Thoracic aorta (tissue), 2 donors: ENCODE results near the gene CTCFL. TPM values are rescaled to one million over a fixed set of nuclear protein-coding genes. Genes with fewer than 3 reads are reported as not detected.

Source experiments
- ATAC-seq: fragments of 150-250 bp; one replicate; pipeline ENCODE4 v1.8.0; 2017; ENCODE audit warnings: low read depth; ENCODE audit not compliant: insufficient number of reproducible peaks, low FRiP score
- DNase-seq: peaks from one replicate; pipeline ENCODE4 v3.0.0-alpha.2; 2020; ENCODE audit warnings: low spot score
- H3K27ac ChIP-seq, 2 donors: fragments of 200-600 bp; sonication (generic); 1 replicate in 1 of 2; 2 replicates in 1 of 2; pipeline ENCODE4 v1.5.1; 2016; ENCODE audit warnings: mild to moderate bottlenecking in 2 of 2, moderate library complexity in 2 of 2
- H3K27me3 ChIP-seq: fragments of 200-600 bp; sonication (generic); replicated peaks from 2 replicates; pipeline ENCODE4 v1.6.0; 2016; ENCODE audit warnings: mild to moderate bottlenecking; ENCODE audit not compliant: insufficient read depth
- H3K36me3 ChIP-seq: fragments of 200-600 bp; sonication (generic); one replicate; pipeline ENCODE4 v1.5.1; 2016
- H3K4me1 ChIP-seq, 2 donors: fragments of 200-600 bp; sonication (generic); 1 replicate in 1 of 2; 2 replicates in 1 of 2; pipeline versions ENCODE4 v1.5.1 to v1.6.0; 2016; ENCODE audit warnings: low read depth in 2 of 2, mild to moderate bottlenecking in 1 of 2; ENCODE audit not compliant: control insufficient read depth in 1 of 2
- H3K4me3 ChIP-seq: fragments of 200-600 bp; sonication (generic); 2 replicates; pipeline ENCODE4 v1.5.1; 2016; ENCODE audit warnings: mild to moderate bottlenecking
- H3K9me3 ChIP-seq: fragments of 200-600 bp; sonication (generic); 2 replicates; pipeline ENCODE4 v1.5.1; 2016
- total RNA-seq, 2 donors: library from RNA; depleted of rRNA; stranded (reverse); fragments of >200 nt; gene quantifications; one replicate each; pipeline versions ENCODE4 v1.1.0 to v1.2.3, GENCODE V29; 2016
- TF ChIP-seq, protein P1 (sequence below): fragments of 200-600 bp; sonication (generic); IDR thresholded peaks from one replicate; pipeline ENCODE4 v1.5.1; 2019; ENCODE audit warnings: antibody characterized with exemption

Gene CTCFL
- total RNA-seq, 2 donors from 2014 or later = not detected

DNA sequence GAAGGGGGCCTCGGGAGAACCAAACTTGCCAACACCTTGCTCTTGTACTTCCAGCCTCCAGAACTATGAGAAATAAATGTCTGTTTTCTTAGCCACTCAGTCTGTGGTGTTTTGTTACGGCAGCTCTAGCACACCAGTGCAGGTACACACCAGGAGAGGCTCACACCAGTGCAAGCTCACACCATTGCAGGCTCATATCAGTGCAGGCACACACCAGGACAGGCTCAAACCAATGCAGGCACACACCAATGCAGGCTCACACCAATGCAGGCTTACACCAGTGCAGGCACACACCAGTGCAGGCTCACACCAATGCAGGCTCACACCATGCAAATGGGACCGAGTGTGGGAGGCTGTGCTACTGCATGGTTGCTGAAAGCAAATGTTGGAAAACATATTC is 4.9 kb upstream of the CTCFL start:
- H3K27me3 ChIP-seq = no peaks in the 10 kb centered on the region
- ATAC-seq (no peak), DNase-seq (no peak)
- H3K9me3 ChIP-seq = peaks cover 6% of the 10 kb centered on the region
- H3K27ac ChIP-seq = no peak overlapping the region
- H3K4me3 ChIP-seq = no peak overlapping the region
- TF ChIP-seq, protein P1, sequence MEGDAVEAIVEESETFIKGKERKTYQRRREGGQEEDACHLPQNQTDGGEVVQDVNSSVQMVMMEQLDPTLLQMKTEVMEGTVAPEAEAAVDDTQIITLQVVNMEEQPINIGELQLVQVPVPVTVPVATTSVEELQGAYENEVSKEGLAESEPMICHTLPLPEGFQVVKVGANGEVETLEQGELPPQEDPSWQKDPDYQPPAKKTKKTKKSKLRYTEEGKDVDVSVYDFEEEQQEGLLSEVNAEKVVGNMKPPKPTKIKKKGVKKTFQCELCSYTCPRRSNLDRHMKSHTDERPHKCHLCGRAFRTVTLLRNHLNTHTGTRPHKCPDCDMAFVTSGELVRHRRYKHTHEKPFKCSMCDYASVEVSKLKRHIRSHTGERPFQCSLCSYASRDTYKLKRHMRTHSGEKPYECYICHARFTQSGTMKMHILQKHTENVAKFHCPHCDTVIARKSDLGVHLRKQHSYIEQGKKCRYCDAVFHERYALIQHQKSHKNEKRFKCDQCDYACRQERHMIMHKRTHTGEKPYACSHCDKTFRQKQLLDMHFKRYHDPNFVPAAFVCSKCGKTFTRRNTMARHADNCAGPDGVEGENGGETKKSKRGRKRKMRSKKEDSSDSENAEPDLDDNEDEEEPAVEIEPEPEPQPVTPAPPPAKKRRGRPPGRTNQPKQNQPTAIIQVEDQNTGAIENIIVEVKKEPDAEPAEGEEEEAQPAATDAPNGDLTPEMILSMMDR = no peak
- H3K4me1 ChIP-seq = no peaks in the 10 kb centered on the region
- H3K36me3 ChIP-seq = no peaks in the 10 kb centered on the region

DNA sequence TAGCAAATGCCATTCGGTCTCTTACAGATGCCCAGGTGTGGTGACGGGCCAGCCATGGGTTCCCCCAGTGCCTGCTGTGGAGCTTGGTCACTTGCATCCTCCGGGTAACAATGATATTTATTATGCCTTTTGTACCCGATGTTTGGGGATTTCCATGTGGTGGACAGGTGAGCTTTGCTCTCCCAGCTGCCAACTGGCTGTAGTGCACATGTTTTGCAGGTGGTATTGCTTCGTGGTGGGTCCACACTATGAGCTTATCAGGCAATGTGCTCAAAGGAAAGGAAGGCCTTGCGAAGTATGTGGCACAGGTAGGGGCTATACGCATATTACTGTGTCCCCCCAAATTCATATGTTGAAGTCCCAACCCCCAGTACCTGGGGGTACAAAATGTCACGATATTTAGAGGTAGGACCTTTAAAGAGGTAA is 4.2 kb upstream of the CTCFL start:
- Histone ChIP-seq H3K4me3 (no peak overlapping the region), H3K36me3 (no peaks in the 10 kb centered on the region), H3K27me3 (no peaks in the 10 kb centered on the region), H3K4me1 (no peaks in the 10 kb centered on the region), H3K9me3 (peaks cover 6% of the 10 kb centered on the region), H3K27ac (no peak overlapping the region)
- TF ChIP-seq, protein P1 = no peak
- ATAC-seq = no peak
- no peak for DNase-seq

DNA sequence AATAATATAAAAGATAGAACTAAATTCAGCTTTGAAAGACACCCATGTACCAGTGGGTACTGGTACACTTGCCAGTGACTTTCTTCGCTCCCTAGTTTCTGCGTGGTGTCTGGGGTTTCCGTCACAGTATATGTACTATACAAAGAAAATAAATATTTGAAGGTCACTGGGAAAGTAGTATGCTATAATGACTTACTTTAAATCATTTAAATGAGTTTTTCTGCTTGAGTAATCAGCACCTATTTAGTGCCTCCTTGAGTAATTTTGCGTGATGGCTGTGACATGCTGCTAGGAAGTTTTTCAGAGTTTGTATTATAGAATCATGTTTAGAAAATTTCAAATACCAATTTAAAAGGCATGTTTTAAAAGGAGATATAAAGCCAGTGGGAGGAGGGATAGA is 3.2 kb upstream of the CTCFL start:
- H3K9me3 ChIP-seq = peaks cover 3% of the 10 kb centered on the region

DNA sequence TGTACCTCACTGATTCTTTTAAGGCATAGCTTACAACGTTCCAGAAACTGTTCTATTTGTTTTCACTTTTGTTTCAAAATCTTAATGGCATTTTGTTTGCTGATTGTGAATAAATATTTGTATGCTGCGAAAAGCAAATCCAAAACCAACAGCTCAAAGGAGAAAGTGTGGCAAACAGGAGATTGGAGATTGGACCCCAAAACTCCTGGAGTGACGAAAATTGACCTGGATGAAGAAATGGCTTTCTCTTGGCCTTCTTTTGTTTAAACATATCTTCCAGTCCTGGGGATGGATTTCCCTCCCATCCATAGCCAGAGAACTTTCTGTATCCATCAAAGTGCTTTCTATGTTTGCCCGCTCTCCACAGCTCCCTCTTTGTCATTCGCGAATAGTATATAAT is 2.8 kb upstream of the CTCFL start:
- no peak for ATAC-seq
- TF ChIP-seq, protein P1 = no peak
- no peak overlapping the region for H3K4me3 ChIP-seq
- DNase-seq = no peak
- H3K27me3 ChIP-seq = no peaks in the 10 kb centered on the region
- no peak overlapping the region for H3K27ac ChIP-seq
- H3K4me1 ChIP-seq = no peaks in the 10 kb centered on the region
- no peaks in the 10 kb centered on the region for H3K9me3 ChIP-seq
- no peaks in the 10 kb centered on the region for H3K36me3 ChIP-seq

More for the DNA sequence above, 3.2 kb upstream of the CTCFL start:
- DNase-seq (no peak), ATAC-seq (no peak)
- Histone ChIP-seq H3K4me3 (no peak overlapping the region), H3K27me3 (no peaks in the 10 kb centered on the region), H3K4me1 (no peaks in the 10 kb centered on the region), H3K36me3 (no peaks in the 10 kb centered on the region), H3K27ac (no peak overlapping the region)
- TF ChIP-seq, protein P1 = no peak

DNA sequence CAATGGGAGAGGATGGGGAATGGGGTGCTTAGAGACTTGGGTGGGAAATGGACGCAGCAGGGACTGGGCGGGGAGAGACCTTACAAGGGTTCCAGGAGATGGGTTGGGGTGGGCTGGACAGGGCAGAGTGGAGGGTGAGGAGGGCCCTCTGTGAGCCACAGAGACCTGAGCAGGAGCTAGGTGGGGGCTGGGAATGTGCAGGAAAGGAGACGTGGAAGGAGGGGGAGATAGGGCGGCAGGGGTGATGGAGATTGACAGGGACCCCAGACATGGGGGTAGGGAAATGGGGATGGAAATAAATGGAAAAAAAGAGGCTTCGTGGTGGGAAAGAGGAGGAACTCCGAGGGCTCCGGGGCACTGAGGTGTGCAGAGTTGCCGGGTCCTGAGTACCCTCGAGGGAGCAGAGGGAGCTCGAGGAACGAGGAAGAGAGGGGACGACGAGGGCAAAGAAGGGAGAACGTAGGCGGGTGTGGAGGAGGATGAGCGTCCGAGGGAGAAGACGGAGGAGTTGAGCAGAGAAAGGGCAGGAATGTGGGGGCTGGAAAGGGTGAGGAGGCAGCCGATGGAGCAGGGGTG is 2.0 kb upstream of the CTCFL start:
- TF ChIP-seq, protein P1 = no peak
- Histone ChIP-seq H3K4me3 (no peak overlapping the region), H3K36me3 (no peaks in the 10 kb centered on the region), H3K9me3 (no peaks in the 10 kb centered on the region), H3K27ac (no peak overlapping the region), H3K27me3 (no peaks in the 10 kb centered on the region), H3K4me1 (no peaks in the 10 kb centered on the region)
- no peak for DNase-seq
- no peak for ATAC-seq
